SJCRH30 (cell line): Measurements from ENCODE around the gene KCNH5. TPM values are rescaled to one million over a fixed set of nuclear protein-coding genes. Genes with fewer than 3 reads are reported as not detected.

ENCODE experiments used
- DNase-seq, 2 experiments: peaks; one replicate each; pipeline ENCODE4 v3.0.0-alpha.2; 2015 to 2020
- H3K27ac ChIP-seq: fragments of 250-450 bp; sonication (Bioruptor Pico); 2 replicates; pipeline ENCODE4 v1.5.1; 2020; ENCODE audit warnings: mild to moderate bottlenecking, moderate library complexity
- H3K27me3 ChIP-seq: fragments of 250-450 bp; sonication (Bioruptor Pico); 2 replicates; pipeline ENCODE4 v1.5.1; 2020; ENCODE audit warnings: mild to moderate bottlenecking, moderate library complexity
- H3K36me3 ChIP-seq: fragments of 250-450 bp; sonication (Bioruptor Pico); 2 replicates; pipeline ENCODE4 v1.5.1; 2020; ENCODE audit warnings: mild to moderate bottlenecking, moderate library complexity
- H3K4me1 ChIP-seq: fragments of 250-450 bp; sonication (Bioruptor Pico); 2 replicates; pipeline ENCODE4 v1.5.1; 2020; ENCODE audit warnings: mild to moderate bottlenecking, moderate library complexity
- H3K4me3 ChIP-seq: fragments of 250-450 bp; sonication (Bioruptor Pico); 2 replicates; pipeline ENCODE4 v1.5.1; 2020; ENCODE audit warnings: mild to moderate bottlenecking, moderate library complexity
- H3K9me3 ChIP-seq: fragments of 250-450 bp; sonication (Bioruptor Pico); replicated peaks from 2 replicates; pipeline ENCODE4 v1.5.1; 2020; ENCODE audit warnings: mild to moderate bottlenecking, moderate library complexity
- total RNA-seq: library from RNA; depleted of rRNA; stranded (reverse); fragments of >200 nt; shearing (Covaris generic); gene quantifications from 2 replicates; pipeline ENCODE4 v1.2.3, GENCODE V29; 2014; rRNA removed

KCNH5 gene
- total RNA-seq, 1 experiment from 2014 or later = not detected

GRCh38 chr14:62670526-62670925, 374.7 kb downstream of the KCNH5 start:
- H3K27me3 ChIP-seq = 0 out of 2 replicates have a peak, but pooled peaks cover 3% of the 10 kb centered on the region
- no peaks in the 10 kb centered on the region for H3K4me1 ChIP-seq
- no peaks in the 10 kb centered on the region for H3K9me3 ChIP-seq
- no peaks in the 10 kb centered on the region for H3K36me3 ChIP-seq
- no peak overlapping the region for H3K27ac ChIP-seq
- no peak overlapping the region for H3K4me3 ChIP-seq
- DNase-seq = no peak

DNA sequence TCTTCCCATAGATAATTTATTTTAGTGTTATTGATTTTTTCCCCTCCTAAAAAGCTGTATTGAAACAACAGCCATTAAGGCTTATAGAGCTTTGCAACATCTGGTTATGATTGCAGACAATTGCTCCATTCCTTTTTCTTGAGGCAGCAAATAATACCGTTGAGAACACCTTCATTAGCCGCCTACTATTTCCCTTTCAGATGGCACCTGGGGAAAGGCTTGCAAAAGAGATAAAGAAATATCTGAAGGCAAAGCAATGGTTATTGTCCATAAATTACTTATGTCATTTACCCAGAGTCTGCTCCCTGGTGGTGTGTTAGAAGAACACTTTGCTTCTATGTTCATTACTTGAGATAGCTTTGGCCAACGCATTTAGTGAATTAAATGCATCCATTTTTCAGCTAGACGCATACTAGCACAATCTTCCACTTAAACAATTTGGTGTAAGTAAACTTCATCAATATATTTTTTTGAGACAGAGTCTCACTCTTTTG, 377.8 kb downstream of the KCNH5 start:
- DNase-seq = no peak
- Histone ChIP-seq H3K4me1 (no peaks in the 10 kb centered on the region), H3K36me3 (no peaks in the 10 kb centered on the region), H3K9me3 (no peaks in the 10 kb centered on the region), H3K27me3 (0 out of 2 replicates have a peak, but pooled peaks cover 3% of the 10 kb centered on the region), H3K4me3 (no peak overlapping the region), H3K27ac (no peak overlapping the region)

DNA sequence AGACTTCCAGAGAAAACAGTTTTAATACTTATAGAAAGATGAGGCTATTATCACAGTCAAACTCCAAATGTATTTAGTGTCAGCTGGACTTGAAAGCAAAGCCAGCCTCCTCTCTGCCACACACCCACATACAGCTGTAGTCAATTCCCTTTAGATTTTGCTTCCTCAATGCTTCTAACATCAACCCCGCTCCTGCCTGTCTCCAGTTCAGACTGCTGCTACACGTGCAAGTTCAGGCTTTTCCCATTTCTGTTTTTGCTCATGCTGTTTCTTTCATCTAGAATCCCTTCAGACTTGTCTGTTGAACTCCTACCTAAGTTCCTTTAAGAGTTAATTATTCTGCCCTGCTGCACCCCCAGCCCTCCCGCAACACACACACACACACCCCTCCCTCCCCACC, 380.0 kb downstream of the KCNH5 start:
- no peaks in the 10 kb centered on the region for H3K4me1 ChIP-seq
- no peak overlapping the region for H3K4me3 ChIP-seq
- DNase-seq = no peak
- no peaks in the 10 kb centered on the region for H3K9me3 ChIP-seq
- no peak overlapping the region for H3K27ac ChIP-seq
- 0 out of 2 replicates have a peak, but pooled peaks cover 3% of the 10 kb centered on the region for H3K27me3 ChIP-seq
- no peaks in the 10 kb centered on the region for H3K36me3 ChIP-seq

DNA sequence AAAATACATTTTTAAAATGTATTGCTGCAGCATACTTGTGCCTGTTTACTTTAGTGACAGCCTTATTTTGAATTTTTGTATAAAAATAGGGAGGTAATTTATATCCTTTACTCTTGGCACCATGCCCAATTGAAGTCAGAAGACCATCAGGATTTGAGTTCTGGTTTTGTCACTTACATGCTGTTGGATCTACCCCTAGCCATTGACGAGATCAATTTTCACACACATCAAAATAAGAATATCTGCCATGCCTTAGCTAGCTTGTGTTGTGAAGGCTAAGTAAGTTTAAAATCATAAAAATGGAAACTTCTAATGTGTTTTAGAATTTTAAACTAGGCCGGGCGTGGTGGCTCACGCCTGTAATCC, 381.8 kb downstream of the KCNH5 start:
- H3K27ac ChIP-seq = no peak overlapping the region

DNA sequence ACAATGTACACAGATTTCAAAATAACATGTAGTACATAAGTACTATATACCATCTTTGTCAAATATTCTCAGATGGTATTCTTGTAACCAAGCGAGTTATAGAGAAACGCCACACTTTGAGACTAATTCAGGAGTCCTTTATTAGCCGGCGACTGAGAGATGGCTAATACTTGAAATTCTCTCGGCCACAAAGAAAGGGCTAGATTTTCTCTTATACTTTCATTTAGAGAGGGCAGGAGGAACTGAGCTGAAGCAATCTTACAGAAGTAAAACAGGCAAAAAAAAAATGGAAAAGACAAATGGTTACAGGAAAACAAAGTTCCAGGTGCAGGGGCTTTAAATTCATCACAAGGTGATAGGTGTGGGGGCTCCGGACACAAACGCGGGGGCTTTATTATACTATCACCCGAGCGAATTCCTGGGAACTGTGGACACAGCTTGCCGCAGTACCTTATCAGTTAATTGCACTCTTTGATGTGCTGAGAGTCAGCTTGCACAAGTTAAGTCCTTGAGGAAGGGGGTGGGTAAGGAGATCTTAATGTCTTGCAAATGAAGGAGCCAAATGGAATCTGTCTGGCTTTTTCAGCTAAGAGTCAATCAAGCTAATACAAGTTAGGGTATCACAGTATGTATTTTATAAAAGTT, 382.3 kb downstream of the KCNH5 start:
- H3K36me3 ChIP-seq = no peaks in the 10 kb centered on the region
- H3K9me3 ChIP-seq = no peaks in the 10 kb centered on the region
- 0 out of 2 replicates have a peak, but pooled peaks cover 3% of the 10 kb centered on the region for H3K27me3 ChIP-seq
- DNase-seq = no peak
- no peak overlapping the region for H3K27ac ChIP-seq
- no peak overlapping the region for H3K4me3 ChIP-seq
- H3K4me1 ChIP-seq = no peaks in the 10 kb centered on the region

More for the DNA sequence above, 381.8 kb downstream of the KCNH5 start:
- Histone ChIP-seq H3K4me1 (no peaks in the 10 kb centered on the region), H3K4me3 (no peak overlapping the region), H3K9me3 (no peaks in the 10 kb centered on the region), H3K27me3 (0 out of 2 replicates have a peak, but pooled peaks cover 3% of the 10 kb centered on the region), H3K36me3 (no peaks in the 10 kb centered on the region)
- DNase-seq = no peak

- no peak for DNase-seq
- H3K4me1 ChIP-seq = no peaks in the 10 kb centered on the region
- H3K9me3 ChIP-seq = no peaks in the 10 kb centered on the region
- no peaks in the 10 kb centered on the region for H3K36me3 ChIP-seq
- no peaks in the 10 kb centered on the region for H3K27me3 ChIP-seq
- H3K4me3 ChIP-seq = no peak overlapping the region
- H3K27ac ChIP-seq = no peak overlapping the region
Measured at GRCh38 chr14:62661818-62662217, 383.4 kb downstream of the KCNH5 start.

GRCh38 chr14:62658631-62659030, 386.6 kb downstream of the KCNH5 start:
- H3K4me1 ChIP-seq = no peaks in the 10 kb centered on the region
- H3K36me3 ChIP-seq = no peaks in the 10 kb centered on the region
- no peaks in the 10 kb centered on the region for H3K9me3 ChIP-seq
- no peak overlapping the region for H3K27ac ChIP-seq
- H3K27me3 ChIP-seq = peaks cover 3% of the 10 kb centered on the region; the same call in 1 of the 2 replicates
- no peak overlapping the region for H3K4me3 ChIP-seq
- DNase-seq = no peak

DNA sequence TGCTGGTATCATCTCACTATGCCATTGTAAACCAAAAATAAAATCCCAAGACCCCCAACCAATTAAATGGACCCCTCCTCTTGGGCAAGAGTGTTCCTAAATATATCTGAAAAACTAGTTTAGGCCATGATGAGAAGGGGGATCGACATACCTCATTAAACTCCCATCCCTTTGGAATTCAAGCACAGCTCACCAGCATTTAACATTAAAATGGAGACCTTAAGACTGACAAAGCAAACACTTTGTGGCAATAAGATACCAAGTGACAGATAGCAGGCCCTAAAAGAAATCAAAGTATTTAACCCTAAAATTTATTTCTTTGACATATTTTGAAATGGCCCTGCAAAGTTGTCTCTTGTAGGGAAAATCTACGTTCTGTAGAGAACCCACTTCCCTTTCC, 387.9 kb downstream of the KCNH5 start:
- no peaks in the 10 kb centered on the region for H3K4me1 ChIP-seq
- no peak for DNase-seq
- H3K27me3 ChIP-seq = peaks cover 3% of the 10 kb centered on the region; the same call in 1 of the 2 replicates
- H3K9me3 ChIP-seq = no peaks in the 10 kb centered on the region
- no peaks in the 10 kb centered on the region for H3K36me3 ChIP-seq
- no peak overlapping the region for H3K4me3 ChIP-seq
- no peak overlapping the region for H3K27ac ChIP-seq

GRCh38 chr14:62655166-62655565, 390.1 kb downstream of the KCNH5 start:
- no peak overlapping the region for H3K4me3 ChIP-seq
- no peaks in the 10 kb centered on the region for H3K4me1 ChIP-seq
- H3K36me3 ChIP-seq = no peaks in the 10 kb centered on the region
- no peak for DNase-seq
- H3K27me3 ChIP-seq = peaks cover 3% of the 10 kb centered on the region; the same call in 1 of the 2 replicates
- no peaks in the 10 kb centered on the region for H3K9me3 ChIP-seq
- no peak overlapping the region for H3K27ac ChIP-seq

GRCh38 chr14:62654641-62655040, 390.6 kb downstream of the KCNH5 start:
- Histone ChIP-seq H3K27ac (no peak overlapping the region), H3K36me3 (no peaks in the 10 kb centered on the region), H3K27me3 (peaks cover 3% of the 10 kb centered on the region; the same call in 1 of the 2 replicates), H3K4me1 (no peaks in the 10 kb centered on the region), H3K9me3 (no peaks in the 10 kb centered on the region), H3K4me3 (no peak overlapping the region)
- DNase-seq = no peak

Other genes starting within 250 kb of the KCNH5 start
- gene RHOJ, start 159.0 kb upstream of the KCNH5 start, total RNA-seq = 3.1 and 3.5 TPM in 2 replicates